ENCODE data around the gene GPAT2.
"Not testable (repeated sequence)": the region's sequence is repeated elsewhere in the genome, so short reads cannot be mapped to it uniquely, and the experiment has no call there.

DNA sequence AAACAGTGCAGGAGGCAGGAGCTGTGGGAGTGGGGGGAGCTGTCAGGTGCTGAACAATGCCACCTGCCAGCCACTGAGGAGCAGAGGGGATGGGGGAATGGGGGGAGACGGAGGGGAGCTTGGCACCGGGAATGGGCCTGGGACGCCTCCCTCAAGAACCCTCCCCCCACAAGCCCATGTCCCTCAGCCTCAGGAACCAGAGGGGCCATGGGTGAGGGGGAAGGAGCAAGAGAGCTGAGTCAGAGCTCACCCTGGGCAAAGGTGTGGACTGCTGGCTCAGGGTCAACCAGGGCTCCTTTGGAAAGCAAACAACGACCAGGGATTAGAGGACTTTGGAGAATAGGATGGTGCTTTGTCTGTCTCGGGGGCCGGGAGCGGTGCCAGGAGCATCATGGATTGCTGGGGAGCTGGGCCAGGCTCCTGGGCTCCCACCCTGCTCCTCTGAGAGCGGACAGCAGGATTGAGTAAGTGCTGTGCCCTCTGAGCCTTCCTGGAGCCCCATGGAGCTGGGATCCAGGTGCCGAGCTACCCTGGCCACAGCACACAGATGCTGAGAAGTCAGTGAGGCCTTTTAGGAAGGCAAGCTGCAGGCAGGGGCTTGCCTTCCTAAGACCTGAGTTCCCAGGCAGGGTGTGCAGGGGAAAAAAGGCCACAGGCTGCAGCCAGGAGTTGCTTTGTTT is 33.3 kb upstream of the GPAT2 start:
- TF ChIP-seq, protein P1, sequence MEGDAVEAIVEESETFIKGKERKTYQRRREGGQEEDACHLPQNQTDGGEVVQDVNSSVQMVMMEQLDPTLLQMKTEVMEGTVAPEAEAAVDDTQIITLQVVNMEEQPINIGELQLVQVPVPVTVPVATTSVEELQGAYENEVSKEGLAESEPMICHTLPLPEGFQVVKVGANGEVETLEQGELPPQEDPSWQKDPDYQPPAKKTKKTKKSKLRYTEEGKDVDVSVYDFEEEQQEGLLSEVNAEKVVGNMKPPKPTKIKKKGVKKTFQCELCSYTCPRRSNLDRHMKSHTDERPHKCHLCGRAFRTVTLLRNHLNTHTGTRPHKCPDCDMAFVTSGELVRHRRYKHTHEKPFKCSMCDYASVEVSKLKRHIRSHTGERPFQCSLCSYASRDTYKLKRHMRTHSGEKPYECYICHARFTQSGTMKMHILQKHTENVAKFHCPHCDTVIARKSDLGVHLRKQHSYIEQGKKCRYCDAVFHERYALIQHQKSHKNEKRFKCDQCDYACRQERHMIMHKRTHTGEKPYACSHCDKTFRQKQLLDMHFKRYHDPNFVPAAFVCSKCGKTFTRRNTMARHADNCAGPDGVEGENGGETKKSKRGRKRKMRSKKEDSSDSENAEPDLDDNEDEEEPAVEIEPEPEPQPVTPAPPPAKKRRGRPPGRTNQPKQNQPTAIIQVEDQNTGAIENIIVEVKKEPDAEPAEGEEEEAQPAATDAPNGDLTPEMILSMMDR (conservative IDR thresholded peaks at IDR 0.05; ENCODE audit: low read length), result not testable (repeated sequence)
- not testable (repeated sequence) for TF ChIP-seq EZH2phosphoT487 (IDR thresholded peaks at IDR 0.05; ENCODE audit: borderline replicate concordance, low read depth, low read length)
